SKM-1 (cell line): Measurements from ENCODE around the gene CLDN6.
A peak's percentile ranks its signal among the peaks of the same experiment; 100 is the strongest.

ENCODE experiments used
- DNase-seq: peaks from one replicate; lab custom pipeline; 2025; ENCODE audit not compliant: unreplicated experiment; lab: John Stamatoyannopoulos, UW

The CLDN6 gene

GRCh38 chr16:2973093-2973492, 44.9 kb downstream of the CLDN6 start:
- no peak for DNase-seq

GRCh38 chr16:2971985-2972784, 45.8 kb downstream of the CLDN6 start:
- no peak for DNase-seq

- no peak for DNase-seq
Observed at GRCh38 chr16:2971134-2971984, 46.6 kb downstream of the CLDN6 start.

- no peak for DNase-seq
Observed at GRCh38 chr16:2970563-2970962, 47.4 kb downstream of the CLDN6 start.

- DNase-seq: peak; percentile 75
Observed at GRCh38 chr16:2969545-2970521, 48.1 kb downstream of the CLDN6 start.

GRCh38 chr16:2968738-2969544, 49.0 kb downstream of the CLDN6 start, which contains the start of gene PAQR4:
Gene PAQR4 (plus strand): TSS chr16:2969348. CDS start chr16:2969675, 327 bp downstream.
- peak; percentile 78 for DNase-seq

- no peak for DNase-seq
Observed at GRCh38 chr16:2968368-2968737, 49.6 kb downstream of the CLDN6 start.

- DNase-seq: no peak
Observed at GRCh38 chr16:2967721-2968161, 50.2 kb downstream of the CLDN6 start.

- DNase-seq: no peak
Observed at GRCh38 chr16:2967211-2967631, 50.8 kb downstream of the CLDN6 start.

GRCh38 chr16:2966808-2967191, 51.2 kb downstream of the CLDN6 start:
- no peak for DNase-seq

GRCh38 chr16:2966043-2966807, 51.8 kb downstream of the CLDN6 start:
- DNase-seq: no peak
